B cell (primary cell): ENCODE measurements around the gene LRP1. TPM values are rescaled to one million over a fixed set of nuclear protein-coding genes. Genes with fewer than 3 reads are reported as not detected.

ENCODE experiments used
- ATAC-seq: fragments of 200-7000 bp; cut with Tn5 transposase; one replicate; pipeline ENCODE4 v1.10.0; 2021; ENCODE audit warnings: low read depth, mild to moderate bottlenecking, moderate number of reproducible peaks, moderate library complexity
- CTCF ChIA-PET: fragments of 350-600 bp; sonication (Branson Sonifier 250); formaldehyde crosslinking; loops from one replicate; lab custom pipeline; 2021; ENCODE audit warnings: antibody characterized with exemption, inconsistent platforms; lab: Charles Lee
- POLR2A ChIA-PET: fragments of 350-600 bp; sonication (Branson Sonifier 250); formaldehyde crosslinking; loops from one replicate; lab custom pipeline; 2021; ENCODE audit warnings: antibody characterized with exemption; lab: Charles Lee
- DNase-seq: peaks from one replicate; pipeline ENCODE4 v3.0.0; 2013
- H2AFZ ChIP-seq: 2 replicates; pipeline ENCODE4 v1.6.1; 2012; ENCODE audit warnings: mild to moderate bottlenecking, low read depth, low read length; ENCODE audit not compliant: insufficient read depth, poor library complexity, severe bottlenecking
- H3K27ac ChIP-seq, 2 donors: 1 replicate in 1 of 2; 2 replicates in 1 of 2; pipeline ENCODE4 v1.5.1; 2012 to 2013; ENCODE audit warnings: low read length in 2 of 2, mild to moderate bottlenecking in 2 of 2, moderate library complexity in 1 of 2
- H3K27me3 ChIP-seq, 4 experiments: fragments of 200-600 bp in 1 of 4; sonication (generic) in 1 of 4; replicated peaks in 1 of 4; 1 replicate in 2 of 4; 2 replicates in 2 of 4; pipeline versions ENCODE4 v1.6.1 to v1.7.0; 2013 to 2016; ENCODE audit warnings: low read length in 3 of 4, mild to moderate bottlenecking in 2 of 4, mixed read lengths in 1 of 4, moderate library complexity in 1 of 4; ENCODE audit not compliant: insufficient read depth in 4 of 4, control insufficient read depth in 3 of 4; ENCODE audit errors: control extremely low read depth in 1 of 4
- H3K36me3 ChIP-seq, 2 experiments: replicated peaks in 1 of 2; 1 replicate in 1 of 2; 2 replicates in 1 of 2; pipeline versions ENCODE4 v1.6.1 to v1.7.1; 2013; ENCODE audit warnings: low read length in 1 of 2; ENCODE audit not compliant: insufficient read depth in 2 of 2, control insufficient read depth in 1 of 2; ENCODE audit errors: control extremely low read depth in 1 of 2, extremely low read depth in 1 of 2
- H3K4me1 ChIP-seq, 2 donors: fragments of 200-600 bp in 1 of 2; sonication (generic) in 1 of 2; 1 replicate in 1 of 2; 2 replicates in 1 of 2; pipeline versions ENCODE4 v1.5.1 to v1.6.1; 2013 to 2017; ENCODE audit warnings: low read length in 2 of 2; ENCODE audit not compliant: control insufficient read depth in 2 of 2, insufficient read depth in 2 of 2
- H3K4me2 ChIP-seq: replicated peaks from 2 replicates; pipeline ENCODE3; 2012; ENCODE audit warnings: mild to moderate bottlenecking, low read depth, low read length; ENCODE audit not compliant: poor library complexity, severe bottlenecking
- H3K4me3 ChIP-seq, 5 experiments: fragments of 200-600 bp in 1 of 5; sonication (generic) in 1 of 5; 1 replicate in 3 of 5; 2 replicates in 2 of 5; pipeline versions ENCODE4 v1.5.1 to v1.7.0; 2011 to 2016; ENCODE audit warnings: low read length in 4 of 5, mild to moderate bottlenecking in 4 of 5, low read depth in 2 of 5, control low read depth in 1 of 5, moderate library complexity in 1 of 5; ENCODE audit not compliant: insufficient read depth in 1 of 5; ENCODE audit errors: control extremely low read depth in 1 of 5, extremely low read depth in 1 of 5
- H3K79me2 ChIP-seq: fragments of 200-600 bp; sonication (generic); one replicate; pipeline ENCODE4 v1.6.0; 2016; ENCODE audit warnings: low read length; ENCODE audit not compliant: control insufficient read depth, insufficient read depth
- H3K9ac ChIP-seq: fragments of 200-600 bp; sonication (generic); 2 replicates; pipeline ENCODE4 v1.6.1; 2017; ENCODE audit warnings: mild to moderate bottlenecking, low read length, moderate library complexity
- H3K9me3 ChIP-seq, 3 donors: one replicate each; pipeline versions ENCODE4 v1.6.1 to v1.7.1; 2013; ENCODE audit warnings: low read length in 2 of 3; ENCODE audit not compliant: control insufficient read depth in 2 of 3, insufficient read depth in 1 of 3; ENCODE audit errors: control extremely low read depth in 1 of 3
- H4K20me1 ChIP-seq: 2 replicates; pipeline ENCODE4 v1.6.0; 2012; ENCODE audit warnings: mild to moderate bottlenecking, low read length; ENCODE audit not compliant: insufficient read depth, control insufficient read depth, poor library complexity, severe bottlenecking
- H3K27ac Mint-ChIP-seq: one replicate; pipeline ENCODE4 v1.8.0; 2021; ENCODE audit warnings: mixed read lengths
- H3K27me3 Mint-ChIP-seq: one replicate; pipeline ENCODE4 v1.8.0; 2021; ENCODE audit warnings: mixed read lengths
- H3K4me1 Mint-ChIP-seq: one replicate; pipeline ENCODE4 v1.8.0; 2021; ENCODE audit warnings: mixed read lengths
- H3K4me3 Mint-ChIP-seq: one replicate; pipeline ENCODE4 v1.8.0; 2021; ENCODE audit warnings: mixed read lengths
- H3K9me3 Mint-ChIP-seq: one replicate; pipeline ENCODE4 v1.8.0; 2022; ENCODE audit warnings: mixed read lengths; ENCODE audit not compliant: insufficient read depth
- CTCF ChIP-seq: fragments of 200-600 bp; IDR thresholded peaks from one replicate; pipeline ENCODE4 v1.8.0; 2022; ENCODE audit warnings: antibody characterized with exemption, mild to moderate bottlenecking
- EZH2 ChIP-seq: IDR thresholded peaks from 2 replicates; pipeline ENCODE4 v1.6.1; 2012; ENCODE audit warnings: borderline replicate concordance, low read depth, mild to moderate bottlenecking, moderate library complexity, low read length; ENCODE audit not compliant: insufficient read depth, poor library complexity, severe bottlenecking
- WGBS: methylation state at CpG from one replicate; pipeline ENCODE4 v1.1.5; 2013; ENCODE audit warnings: missing lambda C conversion rate; ENCODE audit not compliant: insufficient coverage; 5-methylcytosine and 5-hydroxymethylcytosine counted together
- intact Hi-C: fragments of 100-400 bp; cut with micrococcal nuclease; formaldehyde crosslinking; loops from one replicate; pipeline ENCODE4 v1.10.0; 2022
- polyA plus RNA-seq: library from polyadenylated mRNA; depleted of rRNA; stranded (reverse); fragments of >200 nt; gene quantifications from 2 replicates; pipeline ENCODE4 v1.2.3, GENCODE V29; 2012
- total RNA-seq, 2 donors: library from RNA; stranded (reverse); fragments of 120-200 nt in 1 of 2; gene quantifications; 1 replicate in 1 of 2; 2 replicates in 1 of 2; pipeline versions ENCODE4 v1.2.3 to v1.2.4, GENCODE V29; 2013 to 2022

Gene LRP1
- total and polyA plus RNA-seq, 2 donors (not counting 1 experiment from before 2014, with no cell fraction given) = 2.0 to 4.1 TPM

GRCh38 chr12:57085999-57086492 is 42.2 kb upstream of the LRP1 start:
- no peaks in the 10 kb centered on the region for H3K36me3 ChIP-seq
- H3K9me3 ChIP-seq = no peaks in the 10 kb centered on the region
- no peaks in the 10 kb centered on the region for H3K9me3 Mint-ChIP-seq
- H3K4me1 Mint-ChIP-seq = peaks cover 40% of the 10 kb centered on the region
- peak overlapping the region; percentile 92 for H3K4me3 Mint-ChIP-seq
- CTCF ChIA-PET = interaction anchor here (15.0 to 18.5 kb wide), 3 partner anchors 12 to 25 kb away, joined by 246 to 420 read pairs (median 406); partner anchors contain the start of genes NEMP1 and STAT6
- peak overlapping the region; percentile 96 for H3K9ac ChIP-seq
- H4K20me1 ChIP-seq = no peaks in the 10 kb centered on the region
- peak overlapping the region; percentile 90 for H3K4me2 ChIP-seq
- ATAC-seq (no peak), DNase-seq (peak; percentile 35)
- no peaks in the 10 kb centered on the region for H3K27me3 ChIP-seq
- peak overlapping the region in 4 of 5 experiments; percentile 76 to 100 (median 82) for H3K4me3 ChIP-seq
- intact Hi-C loops = loop anchor here (2.0 to 10.0 kb wide), 4 partner anchors 397 to 669 kb away; partner anchors contain the start of genes BAZ2A, CDK4, DDIT3 and MARCHF9
- H3K79me2 ChIP-seq = peaks cover 16% of the 10 kb centered on the region
- peak overlapping the region; percentile 91 for H3K27ac Mint-ChIP-seq
- TF ChIP-seq EZH2 = no peak
- TF ChIP-seq CTCF = no peak
- POLR2A ChIA-PET = interaction anchor here (1.1 to 4.8 kb wide), 2 partner anchors 17 to 24 kb away, joined by 4 to 139 read pairs; partner anchors contain the start of gene STAT6
- H3K4me1 ChIP-seq = peaks cover 11 to 30% of the 10 kb centered on the region in 2 donors
- peak overlapping the region; percentile 98 to 99 for H3K27ac ChIP-seq
- 18% methylated on average over 2 of the region's 12 CpGs for WGBS
- H2AFZ ChIP-seq = peak overlapping the region; percentile 61
- no peaks in the 10 kb centered on the region for H3K27me3 Mint-ChIP-seq

- CTCF ChIA-PET = interaction anchor here (15.0 to 18.5 kb wide), 2 partner anchors 12 to 20 kb away, joined by 246 to 406 read pairs; partner anchors contain the start of genes NEMP1 and STAT6
- Mint-ChIP-seq H3K4me3 (peak overlapping the region; percentile 92), H3K27ac (peak overlapping the region; percentile 91), H3K9me3 (no peaks in the 10 kb centered on the region), H3K27me3 (no peaks in the 10 kb centered on the region), H3K4me1 (peaks cover 41% of the 10 kb centered on the region)
- no peaks in the 10 kb centered on the region for H3K9me3 ChIP-seq
- no peaks in the 10 kb centered on the region for H3K27me3 ChIP-seq
- peaks cover 11 to 30% of the 10 kb centered on the region in 2 donors for H3K4me1 ChIP-seq
- peak overlapping the region; percentile 98 to 99 for H3K27ac ChIP-seq
- POLR2A ChIA-PET = interaction anchor here (0.6 to 4.8 kb wide), 5 partner anchors 13 to 491 kb away, joined by 3 to 139 read pairs (median 4); partner anchors contain the start of gene STAT6
- intact Hi-C loops = loop anchor here (1.0 to 10.0 kb wide), 7 partner anchors 7 to 668 kb away; partner anchors contain the start of genes BAZ2A, CDK4, DDIT3 and LRP1
- ATAC-seq (no peak), DNase-seq (peak; percentile 76)
- peak overlapping the region; percentile 96 for H3K9ac ChIP-seq
- 0% methylated on average over 4 of the region's 14 CpGs for WGBS
- H3K4me3 ChIP-seq = peak overlapping the region; percentile 76 to 100 (median 87)
- H4K20me1 ChIP-seq = no peaks in the 10 kb centered on the region
- H2AFZ ChIP-seq = peak overlapping the region; percentile 61
- peak; percentile 57 for TF ChIP-seq CTCF
- no peak for TF ChIP-seq EZH2
- H3K36me3 ChIP-seq = peaks cover 0 to under 1% of the 10 kb centered on the region in 2 experiments
- H3K79me2 ChIP-seq = peaks cover 16% of the 10 kb centered on the region
- H3K4me2 ChIP-seq = peak overlapping the region; percentile 90
These were observed 41.7 kb upstream of the LRP1 start for GRCh38 chr12:57086493-57087009.
